Measurements from ENCODE around the gene CUBN.

The CUBN gene

GRCh38 chr10:17037910-17038309 lies 91.7 kb downstream of the CUBN start:
- DNase-seq (ENCODE audit: insufficient read length, low spot score) (no peak), FAIRE-seq (no peak)
- TF ChIP-seq CTCF (IDR thresholded peaks at IDR 0.05; ENCODE audit: insufficient read depth, missing control alignments): no peak

GRCh38 chr10:17035446-17035845 lies 94.2 kb downstream of the CUBN start:
- TF ChIP-seq CTCF (IDR thresholded peaks at IDR 0.05; ENCODE audit: insufficient read depth, missing control alignments): no peak
- DNase-seq (ENCODE audit: insufficient read length, low spot score) (no peak), FAIRE-seq (no peak)

GRCh38 chr10:17033529-17034260 lies 95.9 kb downstream of the CUBN start:
- no peak for TF ChIP-seq CTCF (IDR thresholded peaks at IDR 0.05; ENCODE audit: insufficient read depth, missing control alignments)
- DNase-seq (ENCODE audit: insufficient read length, low spot score): no peak
- FAIRE-seq: no peak

- TF ChIP-seq CTCF (IDR thresholded peaks at IDR 0.05; ENCODE audit: insufficient read depth, missing control alignments): no peak
- DNase-seq (ENCODE audit: insufficient read length, low spot score) (no peak), FAIRE-seq (no peak)
These were observed 97.7 kb downstream of the CUBN start for GRCh38 chr10:17031637-17032635.

- TF ChIP-seq CTCF (IDR thresholded peaks at IDR 0.05; ENCODE audit: insufficient read depth, missing control alignments): no peak
These were observed 99.9 kb downstream of the CUBN start for GRCh38 chr10:17029581-17030271.

GRCh38 chr10:17029239-17029580 lies 100.4 kb downstream of the CUBN start:
- TF ChIP-seq CTCF (IDR thresholded peaks at IDR 0.05; ENCODE audit: insufficient read depth, missing control alignments): no peak
- no peak for DNase-seq (ENCODE audit: insufficient read length, low spot score)
- no peak for FAIRE-seq

More at GRCh38 chr10:17029581-17030271, 99.9 kb downstream of the CUBN start:
- no peak for DNase-seq (ENCODE audit: insufficient read length, low spot score)
- FAIRE-seq: no peak

Data from D721Med (cell line).